ENCODE measurements around the gene NSMCE4A. TPM values are rescaled to one million over a fixed set of nuclear protein-coding genes. Genes with fewer than 3 reads are reported as not detected.
"Not testable (repeated sequence)": the region's sequence is repeated elsewhere in the genome, so short reads cannot be mapped to it uniquely, and the experiment has no call there.

Gene NSMCE4A
- total and polyA plus RNA-seq, 11 donors: 19.8 to 33.6 (median 25.8) TPM

GRCh38 chr10:122018491-122018890 is 43.5 kb upstream of the NSMCE4A start:
- intact Hi-C loops (cut with DNase I): no loop called here
- ATAC-seq: no peak
- Histone ChIP-seq H3K4me3 (no peak overlapping the region), H3K36me3 (peaks cover 0 to 16% (median 0%) of the 10 kb centered on the region in 9 donors), H3K9me3 (no peaks in the 10 kb centered on the region), H3K27ac (peak overlapping the region in 11 of 12 donors; percentile 6 to 87 (median 64)), H3K27me3 (peaks cover 0 to 10% (median 0%) of the 10 kb centered on the region in 9 donors), H3K4me1 (peaks cover 0 to 57% (median 11%) of the 10 kb centered on the region in 12 donors)
- DNase-seq: no peak
- no peak for TF ChIP-seq CTCF (IDR thresholded peaks at IDR 0.05)
- no peak for TF ChIP-seq POLR2A (IDR thresholded peaks at IDR 0.05)
- WGBS, 4 donors: 42 to 53% (median 48%) methylated on average over 7 of the region's 7 CpGs

GRCh38 chr10:122017926-122018325 is 42.9 kb upstream of the NSMCE4A start:
- peaks cover 0 to 60% (median 13%) of the 10 kb centered on the region in 12 donors for H3K4me1 ChIP-seq
- H3K27me3 ChIP-seq: peaks cover 0 to 10% (median 0%) of the 10 kb centered on the region in 9 donors
- H3K36me3 ChIP-seq: peaks cover 0 to 11% (median 0%) of the 10 kb centered on the region in 9 donors
- H3K27ac ChIP-seq: peak overlapping the region in 6 of 12 donors; percentile 60 to 87 (median 74)
- 67 to 75% (median 73%) methylated on average over 4 of the region's 4 CpGs for WGBS, 4 donors
- intact Hi-C loops (cut with DNase I); H3K9me3 ChIP-seq; H3K4me3 ChIP-seq; DNase-seq; ATAC-seq: not testable (repeated sequence)

- no peak overlapping the region for H3K4me3 ChIP-seq
- DNase-seq (no peak), ATAC-seq (peak in 3 of 4 donors; percentile 23 to 50 (median 39))
- TF ChIP-seq CTCF (IDR thresholded peaks at IDR 0.05) (no peak), POLR2A (IDR thresholded peaks at IDR 0.05) (no peak)
- H3K9me3 ChIP-seq: no peaks in the 10 kb centered on the region
- peaks cover 0 to 10% (median 0%) of the 10 kb centered on the region in 9 donors for H3K27me3 ChIP-seq
- H3K4me1 ChIP-seq: peaks cover 0 to 69% (median 21%) of the 10 kb centered on the region in 12 donors
- WGBS, 4 donors: 42 to 56% (median 51%) methylated on average over 3 of the region's 3 CpGs
- intact Hi-C loops (cut with DNase I): no loop called here
- peak overlapping the region in 10 of 12 donors; percentile 49 to 88 (median 84) for H3K27ac ChIP-seq
- H3K36me3 ChIP-seq: no peaks in the 10 kb centered on the region
These were observed 39.7 kb upstream of the NSMCE4A start for GRCh38 chr10:122014652-122015248.

- Histone ChIP-seq H3K36me3 (no peaks in the 10 kb centered on the region), H3K4me1 (peaks cover 0 to 67% (median 21%) of the 10 kb centered on the region in 12 donors), H3K27me3 (no peaks in the 10 kb centered on the region), H3K4me3 (peak overlapping the region in 1 of 12 donors; percentile 3), H3K27ac (peak overlapping the region; percentile 59 to 88 (median 83)), H3K9me3 (no peaks in the 10 kb centered on the region)
- WGBS, 4 donors: 28 to 51% (median 36%) methylated on average over 8 of the region's 8 CpGs
- no peak for TF ChIP-seq CTCF (IDR thresholded peaks at IDR 0.05)
- peak in 1 of 2 donors; percentile 28 for TF ChIP-seq POLR2A (IDR thresholded peaks at IDR 0.05)
- intact Hi-C loops (cut with DNase I): no loop called here
- peak in 1 of 5 donors; percentile 63 for DNase-seq
- peak; percentile 81 to 88 (median 85) for ATAC-seq
These were observed 38.3 kb upstream of the NSMCE4A start for GRCh38 chr10:122013311-122013780.

Measured in heart left ventricle (tissue), 16 donors.